OCI-LY1 (cell line): ENCODE measurements around the gene TMEM98.

Experiments
- H2AFZ ChIP-seq: fragments of 200-600 bp; sonication (generic), shearing (Covaris generic); 2 replicates; pipeline ENCODE4 v1.6.0; 2014; ENCODE audit warnings: antibody characterized with exemption, mild to moderate bottlenecking, low read length
- H3F3A ChIP-seq: fragments of 200-600 bp; sonication (generic), shearing (Covaris generic); 2 replicates; pipeline ENCODE4 v1.6.0; 2014; ENCODE audit warnings: mild to moderate bottlenecking, antibody characterized with exemption, low read length, moderate library complexity; ENCODE audit not compliant: insufficient read depth
- H3K27ac ChIP-seq: fragments of 200-600 bp; sonication (generic); 2 replicates; pipeline ENCODE4 v1.5.1; 2014; ENCODE audit warnings: low read length, mixed run types, mild to moderate bottlenecking, low read depth; ENCODE audit not compliant: poor library complexity, severe bottlenecking
- H3K27me3 ChIP-seq: fragments of 200-600 bp; sonication (generic); 2 replicates; pipeline ENCODE4 v1.6.0; 2014; ENCODE audit warnings: antibody characterized with exemption, mild to moderate bottlenecking, low read length, moderate library complexity; ENCODE audit not compliant: insufficient read depth
- H3K36me3 ChIP-seq: fragments of 200-600 bp; sonication (generic); 2 replicates; pipeline ENCODE4 v1.6.1; 2014; ENCODE audit warnings: mild to moderate bottlenecking, antibody characterized with exemption, low read length, moderate library complexity, mixed read lengths; ENCODE audit not compliant: insufficient read depth
- H3K4me1 ChIP-seq: fragments of 200-600 bp; sonication (generic); 2 replicates; pipeline ENCODE4 v1.5.1; 2014; ENCODE audit warnings: mild to moderate bottlenecking, low read length, moderate library complexity; ENCODE audit not compliant: insufficient read depth, severe bottlenecking
- H3K4me2 ChIP-seq: fragments of 200-600 bp; sonication (generic), shearing (Covaris generic); 2 replicates; pipeline ENCODE4 v1.6.1; 2014; ENCODE audit warnings: low read length
- H3K4me3 ChIP-seq: fragments of 200-600 bp; sonication (generic); 2 replicates; pipeline ENCODE4 v1.5.1; 2014; ENCODE audit warnings: low read length, low read depth, mild to moderate bottlenecking, mixed read lengths; ENCODE audit not compliant: poor library complexity, severe bottlenecking
- H3K79me2 ChIP-seq: fragments of 200-600 bp; shearing (Covaris generic); 2 replicates; pipeline ENCODE4 v1.6.1; 2016; ENCODE audit warnings: mixed run types, low read length, mixed read lengths; ENCODE audit not compliant: insufficient read depth
- H3K9ac ChIP-seq: fragments of 200-600 bp; sonication (generic), shearing (Covaris generic); 2 replicates; pipeline ENCODE4 v1.6.1; 2014; ENCODE audit warnings: mild to moderate bottlenecking, low read length, mixed read lengths
- H3K9me2 ChIP-seq: fragments of 200-600 bp; sonication (generic), shearing (Covaris generic); 2 replicates; pipeline ENCODE4 v1.6.1; 2014; ENCODE audit warnings: low read depth, mild to moderate bottlenecking, low read length, mixed read lengths
- H3K9me3 ChIP-seq: fragments of 200-600 bp; shearing (Covaris generic); 2 replicates; pipeline ENCODE4 v1.6.1; 2014; ENCODE audit warnings: low read length, mixed read lengths
- H4K20me1 ChIP-seq: fragments of 200-600 bp; sonication (generic), shearing (Covaris generic); 2 replicates; pipeline ENCODE4 v1.6.0; 2016; ENCODE audit warnings: mild to moderate bottlenecking, low read length; ENCODE audit not compliant: insufficient read depth
- CTCF ChIP-seq: fragments of 200-600 bp; sonication (generic), shearing (Covaris generic); IDR thresholded peaks from 2 replicates; pipeline ENCODE4 v1.5.1; 2017; ENCODE audit warnings: mild to moderate bottlenecking, antibody characterized with exemption, low read length, moderate library complexity, mixed read lengths
- EZH2 ChIP-seq: fragments of 200-600 bp; sonication (generic), shearing (Covaris generic); IDR thresholded peaks from 2 replicates; pipeline ENCODE4 v1.8.0; 2017; ENCODE audit warnings: borderline replicate concordance, mixed run types, mild to moderate bottlenecking, antibody characterized with exemption, low read length, moderate library complexity, mixed read lengths

Gene TMEM98

GRCh38 chr17:32907583-32907982 lies 20.4 kb upstream of the TMEM98 start:
- TF ChIP-seq EZH2, result no peak
- TF ChIP-seq CTCF, result no peak
- Histone ChIP-seq H3K27me3 (no peaks in the 10 kb centered on the region), H2AFZ (no peak overlapping the region), H3K9me3 (no peaks in the 10 kb centered on the region), H3K79me2 (no peaks in the 10 kb centered on the region), H3K4me2 (no peak overlapping the region), H3K9me2 (no peaks in the 10 kb centered on the region), H3K9ac (no peak overlapping the region), H3K27ac (no peak overlapping the region), H3K4me1 (no peaks in the 10 kb centered on the region), H4K20me1 (no peaks in the 10 kb centered on the region), H3K4me3 (no peak overlapping the region), H3F3A (no peaks in the 10 kb centered on the region), H3K36me3 (no peaks in the 10 kb centered on the region)

- H2AFZ ChIP-seq, result no peak overlapping the region
- H3K9me2 ChIP-seq, result no peaks in the 10 kb centered on the region
- no peaks in the 10 kb centered on the region for H3K9me3 ChIP-seq
- H3K36me3 ChIP-seq, result no peaks in the 10 kb centered on the region
- no peak for TF ChIP-seq EZH2
- peak; percentile 73 for TF ChIP-seq CTCF
- no peaks in the 10 kb centered on the region for H3K4me1 ChIP-seq
- H3K9ac ChIP-seq, result no peak overlapping the region
- H3K79me2 ChIP-seq, result no peaks in the 10 kb centered on the region
- no peaks in the 10 kb centered on the region for H3K27me3 ChIP-seq
- H3K27ac ChIP-seq, result no peak overlapping the region
- no peak overlapping the region for H3K4me3 ChIP-seq
- no peaks in the 10 kb centered on the region for H3F3A ChIP-seq
- H4K20me1 ChIP-seq, result no peaks in the 10 kb centered on the region
- no peak overlapping the region for H3K4me2 ChIP-seq
These were observed 18.1 kb upstream of the TMEM98 start for GRCh38 chr17:32909787-32910369.

- no peaks in the 10 kb centered on the region for H3K4me1 ChIP-seq
- H3K36me3 ChIP-seq, result no peaks in the 10 kb centered on the region
- no peak for TF ChIP-seq CTCF
- no peak for TF ChIP-seq EZH2
- no peaks in the 10 kb centered on the region for H3F3A ChIP-seq
- H3K9me2 ChIP-seq, result no peaks in the 10 kb centered on the region
- no peak overlapping the region for H3K27ac ChIP-seq
- no peaks in the 10 kb centered on the region for H4K20me1 ChIP-seq
- H3K4me2 ChIP-seq, result no peak overlapping the region
- H3K27me3 ChIP-seq, result no peaks in the 10 kb centered on the region
- no peak overlapping the region for H2AFZ ChIP-seq
- no peak overlapping the region for H3K4me3 ChIP-seq
- no peaks in the 10 kb centered on the region for H3K9me3 ChIP-seq
- H3K9ac ChIP-seq, result no peak overlapping the region
- H3K79me2 ChIP-seq, result no peaks in the 10 kb centered on the region
These were observed 17.2 kb upstream of the TMEM98 start for GRCh38 chr17:32910769-32911168.
